Lower leg skin (tissue), 3 donors: ENCODE data around the gene EIF4H.

Experiments
- POLR2A ChIP-seq, 2 donors: fragments of 450-650 bp; IDR thresholded peaks; one replicate each; pipeline ENCODE4 v1.6.1; 2016 to 2017; ENCODE audit warnings: antibody characterized with exemption in 2 of 2, mild to moderate bottlenecking in 1 of 2, moderate library complexity in 1 of 2
- TF ChIP-seq, protein P1 (sequence below), 3 donors: fragments of 450-650 bp; IDR thresholded peaks; one replicate each; pipeline ENCODE4 v1.5.1; 2016; ENCODE audit warnings: antibody characterized with exemption in 3 of 3, mild to moderate bottlenecking in 3 of 3, moderate library complexity in 2 of 3

DNA sequence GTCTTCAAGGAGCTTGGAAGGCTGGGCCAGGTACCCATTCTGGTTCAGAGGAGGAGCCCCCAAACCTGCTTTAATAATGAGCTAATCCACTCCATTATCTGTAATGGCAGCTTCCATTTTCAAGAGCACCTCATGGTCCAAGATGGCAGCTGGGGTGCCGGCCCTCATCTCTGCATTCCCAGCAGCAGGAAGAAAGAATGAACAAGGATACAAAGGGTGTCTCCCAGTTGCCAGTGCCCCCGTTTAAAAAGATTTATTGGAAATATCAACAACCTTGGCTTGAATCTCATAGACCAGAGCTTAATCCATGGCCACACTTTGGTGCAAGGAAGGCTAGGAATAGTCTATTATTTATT lies 44.2 kb downstream of the EIF4H start:
- TF ChIP-seq, protein P1, sequence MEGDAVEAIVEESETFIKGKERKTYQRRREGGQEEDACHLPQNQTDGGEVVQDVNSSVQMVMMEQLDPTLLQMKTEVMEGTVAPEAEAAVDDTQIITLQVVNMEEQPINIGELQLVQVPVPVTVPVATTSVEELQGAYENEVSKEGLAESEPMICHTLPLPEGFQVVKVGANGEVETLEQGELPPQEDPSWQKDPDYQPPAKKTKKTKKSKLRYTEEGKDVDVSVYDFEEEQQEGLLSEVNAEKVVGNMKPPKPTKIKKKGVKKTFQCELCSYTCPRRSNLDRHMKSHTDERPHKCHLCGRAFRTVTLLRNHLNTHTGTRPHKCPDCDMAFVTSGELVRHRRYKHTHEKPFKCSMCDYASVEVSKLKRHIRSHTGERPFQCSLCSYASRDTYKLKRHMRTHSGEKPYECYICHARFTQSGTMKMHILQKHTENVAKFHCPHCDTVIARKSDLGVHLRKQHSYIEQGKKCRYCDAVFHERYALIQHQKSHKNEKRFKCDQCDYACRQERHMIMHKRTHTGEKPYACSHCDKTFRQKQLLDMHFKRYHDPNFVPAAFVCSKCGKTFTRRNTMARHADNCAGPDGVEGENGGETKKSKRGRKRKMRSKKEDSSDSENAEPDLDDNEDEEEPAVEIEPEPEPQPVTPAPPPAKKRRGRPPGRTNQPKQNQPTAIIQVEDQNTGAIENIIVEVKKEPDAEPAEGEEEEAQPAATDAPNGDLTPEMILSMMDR (IDR thresholded peaks at IDR 0.05) = no peak
- no peak for TF ChIP-seq POLR2A (IDR thresholded peaks at IDR 0.05)
